ENCODE measurements around the gene HACD2.
"Not testable (repeated sequence)": the region's sequence is repeated elsewhere in the genome, so short reads cannot be mapped to it uniquely, and the experiment has no call there.

Gene HACD2

GRCh38 chr3:123611082-123611481, 26.2 kb upstream of the HACD2 start:
- Histone ChIP-seq H3K9me3 (ENCODE audit: control insufficient read depth, low read length) (no peaks in the 10 kb centered on the region), H3K36me3 (ENCODE audit: control insufficient read depth, insufficient read depth, low read length) (no peaks in the 10 kb centered on the region), H3K27ac (ENCODE audit: insufficient read depth, low read length, poor library complexity, severe bottlenecking) (no peak overlapping the region), H3K4me1 (ENCODE audit: control insufficient read depth, insufficient read depth, low read length, poor library complexity, severe bottlenecking) (no peaks in the 10 kb centered on the region), H3K4me3 (ENCODE audit: insufficient read depth, low read depth, low read length, poor library complexity, severe bottlenecking) (no peak overlapping the region), H3K27me3 (replicated peaks; ENCODE audit: control insufficient read depth, insufficient read depth, low read length, poor library complexity, severe bottlenecking) (no peaks in the 10 kb centered on the region)
- DNase-seq: no peak

GRCh38 chr3:123610331-123610730, 25.5 kb upstream of the HACD2 start:
- Histone ChIP-seq H3K27me3 (replicated peaks; ENCODE audit: control insufficient read depth, insufficient read depth, low read length, poor library complexity, severe bottlenecking) (no peaks in the 10 kb centered on the region), H3K4me3 (ENCODE audit: insufficient read depth, low read depth, low read length, poor library complexity, severe bottlenecking) (no peak overlapping the region), H3K4me1 (ENCODE audit: control insufficient read depth, insufficient read depth, low read length, poor library complexity, severe bottlenecking) (no peaks in the 10 kb centered on the region), H3K9me3 (ENCODE audit: control insufficient read depth, low read length) (no peaks in the 10 kb centered on the region), H3K27ac (ENCODE audit: insufficient read depth, low read length, poor library complexity, severe bottlenecking) (no peak overlapping the region), H3K36me3 (ENCODE audit: control insufficient read depth, insufficient read depth, low read length) (no peaks in the 10 kb centered on the region)
- DNase-seq: no peak

- Histone ChIP-seq H3K36me3 (ENCODE audit: control insufficient read depth, insufficient read depth, low read length) (no peaks in the 10 kb centered on the region), H3K4me1 (ENCODE audit: control insufficient read depth, insufficient read depth, low read length, poor library complexity, severe bottlenecking) (no peaks in the 10 kb centered on the region), H3K27me3 (replicated peaks; ENCODE audit: control insufficient read depth, insufficient read depth, low read length, poor library complexity, severe bottlenecking) (no peaks in the 10 kb centered on the region), H3K27ac (ENCODE audit: insufficient read depth, low read length, poor library complexity, severe bottlenecking) (no peak overlapping the region), H3K4me3 (ENCODE audit: insufficient read depth, low read depth, low read length, poor library complexity, severe bottlenecking) (no peak overlapping the region), H3K9me3 (ENCODE audit: control insufficient read depth, low read length) (no peaks in the 10 kb centered on the region)
- no peak for DNase-seq
These were observed 24.2 kb upstream of the HACD2 start for GRCh38 chr3:123609063-123609462.

GRCh38 chr3:123608263-123608937, 23.5 kb upstream of the HACD2 start:
- no peak for DNase-seq
- Histone ChIP-seq H3K4me1 (ENCODE audit: control insufficient read depth, insufficient read depth, low read length, poor library complexity, severe bottlenecking) (no peaks in the 10 kb centered on the region), H3K36me3 (ENCODE audit: control insufficient read depth, insufficient read depth, low read length) (no peaks in the 10 kb centered on the region), H3K27me3 (replicated peaks; ENCODE audit: control insufficient read depth, insufficient read depth, low read length, poor library complexity, severe bottlenecking) (no peaks in the 10 kb centered on the region), H3K9me3 (ENCODE audit: control insufficient read depth, low read length) (no peaks in the 10 kb centered on the region), H3K27ac (ENCODE audit: insufficient read depth, low read length, poor library complexity, severe bottlenecking) (no peak overlapping the region), H3K4me3 (ENCODE audit: insufficient read depth, low read depth, low read length, poor library complexity, severe bottlenecking) (no peak overlapping the region)

- no peak overlapping the region for H3K4me3 ChIP-seq (ENCODE audit: insufficient read depth, low read depth, low read length, poor library complexity, severe bottlenecking)
- no peaks in the 10 kb centered on the region for H3K36me3 ChIP-seq (ENCODE audit: control insufficient read depth, insufficient read depth, low read length)
- H3K27ac ChIP-seq (ENCODE audit: insufficient read depth, low read length, poor library complexity, severe bottlenecking): no peak overlapping the region
- H3K9me3 ChIP-seq (ENCODE audit: control insufficient read depth, low read length): no peaks in the 10 kb centered on the region
- no peak for DNase-seq
- H3K4me1 ChIP-seq (ENCODE audit: control insufficient read depth, insufficient read depth, low read length, poor library complexity, severe bottlenecking): no peaks in the 10 kb centered on the region
- H3K27me3 ChIP-seq (replicated peaks; ENCODE audit: control insufficient read depth, insufficient read depth, low read length, poor library complexity, severe bottlenecking): no peaks in the 10 kb centered on the region
These were observed 21.7 kb upstream of the HACD2 start for GRCh38 chr3:123606527-123606926.

- Histone ChIP-seq H3K9me3 (ENCODE audit: control insufficient read depth, low read length) (no peaks in the 10 kb centered on the region), H3K4me3 (ENCODE audit: insufficient read depth, low read depth, low read length, poor library complexity, severe bottlenecking) (no peak overlapping the region), H3K27me3 (replicated peaks; ENCODE audit: control insufficient read depth, insufficient read depth, low read length, poor library complexity, severe bottlenecking) (no peaks in the 10 kb centered on the region), H3K36me3 (ENCODE audit: control insufficient read depth, insufficient read depth, low read length) (no peaks in the 10 kb centered on the region), H3K4me1 (ENCODE audit: control insufficient read depth, insufficient read depth, low read length, poor library complexity, severe bottlenecking) (no peaks in the 10 kb centered on the region), H3K27ac (ENCODE audit: insufficient read depth, low read length, poor library complexity, severe bottlenecking) (no peak overlapping the region)
- no peak for DNase-seq
These were observed 21.0 kb upstream of the HACD2 start for GRCh38 chr3:123605789-123606234.

- H3K36me3 ChIP-seq (ENCODE audit: control insufficient read depth, insufficient read depth, low read length); H3K9me3 ChIP-seq (ENCODE audit: control insufficient read depth, low read length); DNase-seq; H3K4me1 ChIP-seq (ENCODE audit: control insufficient read depth, insufficient read depth, low read length, poor library complexity, severe bottlenecking); H3K27ac ChIP-seq (ENCODE audit: insufficient read depth, low read length, poor library complexity, severe bottlenecking); H3K4me3 ChIP-seq (ENCODE audit: insufficient read depth, low read depth, low read length, poor library complexity, severe bottlenecking); H3K27me3 ChIP-seq (replicated peaks; ENCODE audit: control insufficient read depth, insufficient read depth, low read length, poor library complexity, severe bottlenecking): not testable (repeated sequence)
These were observed 18.3 kb upstream of the HACD2 start for GRCh38 chr3:123603153-123603552.

GRCh38 chr3:123602325-123602724, 17.5 kb upstream of the HACD2 start:
- H3K9me3 ChIP-seq (ENCODE audit: control insufficient read depth, low read length): no peaks in the 10 kb centered on the region
- H3K27ac ChIP-seq (ENCODE audit: insufficient read depth, low read length, poor library complexity, severe bottlenecking): no peak overlapping the region
- no peak overlapping the region for H3K4me3 ChIP-seq (ENCODE audit: insufficient read depth, low read depth, low read length, poor library complexity, severe bottlenecking)
- no peak for DNase-seq
- H3K36me3 ChIP-seq (ENCODE audit: control insufficient read depth, insufficient read depth, low read length): no peaks in the 10 kb centered on the region
- no peaks in the 10 kb centered on the region for H3K4me1 ChIP-seq (ENCODE audit: control insufficient read depth, insufficient read depth, low read length, poor library complexity, severe bottlenecking)
- no peaks in the 10 kb centered on the region for H3K27me3 ChIP-seq (replicated peaks; ENCODE audit: control insufficient read depth, insufficient read depth, low read length, poor library complexity, severe bottlenecking)

GRCh38 chr3:123600863-123601262, 16.0 kb upstream of the HACD2 start:
- not testable (repeated sequence) for H3K27ac ChIP-seq (ENCODE audit: insufficient read depth, low read length, poor library complexity, severe bottlenecking); H3K4me1 ChIP-seq (ENCODE audit: control insufficient read depth, insufficient read depth, low read length, poor library complexity, severe bottlenecking); H3K27me3 ChIP-seq (replicated peaks; ENCODE audit: control insufficient read depth, insufficient read depth, low read length, poor library complexity, severe bottlenecking); H3K36me3 ChIP-seq (ENCODE audit: control insufficient read depth, insufficient read depth, low read length); H3K9me3 ChIP-seq (ENCODE audit: control insufficient read depth, low read length); H3K4me3 ChIP-seq (ENCODE audit: insufficient read depth, low read depth, low read length, poor library complexity, severe bottlenecking); DNase-seq

- H3K27ac ChIP-seq (ENCODE audit: insufficient read depth, low read length, poor library complexity, severe bottlenecking): no peak overlapping the region
- no peaks in the 10 kb centered on the region for H3K27me3 ChIP-seq (replicated peaks; ENCODE audit: control insufficient read depth, insufficient read depth, low read length, poor library complexity, severe bottlenecking)
- H3K36me3 ChIP-seq (ENCODE audit: control insufficient read depth, insufficient read depth, low read length): no peaks in the 10 kb centered on the region
- no peaks in the 10 kb centered on the region for H3K9me3 ChIP-seq (ENCODE audit: control insufficient read depth, low read length)
- no peaks in the 10 kb centered on the region for H3K4me1 ChIP-seq (ENCODE audit: control insufficient read depth, insufficient read depth, low read length, poor library complexity, severe bottlenecking)
- no peak for DNase-seq
- no peak overlapping the region for H3K4me3 ChIP-seq (ENCODE audit: insufficient read depth, low read depth, low read length, poor library complexity, severe bottlenecking)
These were observed 12.7 kb upstream of the HACD2 start for GRCh38 chr3:123597561-123597960.

All from effector memory CD4-positive, alpha-beta T cell (primary cell).